NCI-H1436 (cell line): ENCODE measurements around the gene MRPL9.
A peak's percentile ranks its signal among the peaks of the same experiment; 100 is the strongest.

Experiments
- DNase-seq: peaks from one replicate; lab custom pipeline; 2025; lab: John Stamatoyannopoulos, UW

MRPL9 gene

GRCh38 chr1:151762941-151763921, at the start of gene MRPL9:
Gene MRPL9 (minus strand): TSS chr1:151763496. CDS start chr1:151763479, 17 bp downstream.
- peak; percentile 59 for DNase-seq

- no peak for DNase-seq
These were observed 47.9 kb upstream of the MRPL9 start for GRCh38 chr1:151811181-151811580.

GRCh38 chr1:151809985-151810556, 46.8 kb upstream of the MRPL9 start:
- no peak for DNase-seq

- no peak for DNase-seq
These were observed 46.1 kb upstream of the MRPL9 start for GRCh38 chr1:151809290-151809984.

GRCh38 chr1:151807766-151808165, 44.5 kb upstream of the MRPL9 start:
- no peak for DNase-seq

GRCh38 chr1:151807131-151807530, 43.8 kb upstream of the MRPL9 start:
- no peak for DNase-seq

- no peak for DNase-seq
These were observed 42.9 kb upstream of the MRPL9 start for GRCh38 chr1:151806170-151806569.

- no peak for DNase-seq
These were observed 41.9 kb upstream of the MRPL9 start, which contains the start of gene LINGO4 for GRCh38 chr1:151805066-151805820. Gene LINGO4 (minus strand): TSS chr1:151805419. CDS start chr1:151802704, 2,715 bp downstream.

- no peak for DNase-seq
These were observed 40.6 kb upstream of the MRPL9 start for GRCh38 chr1:151803915-151804314.

GRCh38 chr1:151803164-151803563, 39.9 kb upstream of the MRPL9 start:
- DNase-seq: no peak

GRCh38 chr1:151802372-151802771, 39.1 kb upstream of the MRPL9 start:
- no peak for DNase-seq

- DNase-seq: no peak
These were observed 38.5 kb upstream of the MRPL9 start for GRCh38 chr1:151801846-151802245.

- no peak for DNase-seq
These were observed 38.1 kb upstream of the MRPL9 start for GRCh38 chr1:151801310-151801820.

- DNase-seq: no peak
These were observed 37.5 kb upstream of the MRPL9 start for GRCh38 chr1:151800830-151801229.

GRCh38 chr1:151799179-151800022, 36.1 kb upstream of the MRPL9 start:
- no peak for DNase-seq

GRCh38 chr1:151798571-151798970, 35.3 kb upstream of the MRPL9 start:
- DNase-seq: no peak

GRCh38 chr1:151790940-151791651, 27.8 kb upstream of the MRPL9 start:
- no peak for DNase-seq

- DNase-seq: peak; percentile 98
These were observed 27.0 kb upstream of the MRPL9 start, which contains the start of gene TDRKH for GRCh38 chr1:151790071-151790939. Gene TDRKH (minus strand): TSS chr1:151790500. CDS start chr1:151783022, 7,478 bp downstream.

- DNase-seq: no peak
These were observed 24.4 kb upstream of the MRPL9 start for GRCh38 chr1:151787689-151788088.
